SK-N-SH treated with all-trans-retinoic acid at 6 μM for 48 hours (cell line): Measurements from ENCODE around the gene RTN4RL1.
A peak's percentile ranks its signal among the peaks of the same experiment; 100 is the strongest.

Source experiments
- ATAC-seq: fragments of 200-7000 bp; cut with Tn5 transposase; 3 replicates; pipeline ENCODE4 v1.9.1; 2020; ENCODE audit warnings: mild to moderate bottlenecking, moderate library complexity
- ARNTL ChIP-seq: fragments of 450-650 bp; formaldehyde crosslinking; IDR thresholded peaks from 2 replicates; pipeline ENCODE4 v1.5.0; 2020; ENCODE audit warnings: low read depth, mild to moderate bottlenecking, moderate library complexity, borderline replicate concordance
- BACH2 ChIP-seq: fragments of 250-450 bp; sonication (Bioruptor Pico); IDR thresholded peaks from 2 replicates; pipeline ENCODE4 v1.9.0; 2021; ENCODE audit warnings: mild to moderate bottlenecking, borderline replicate concordance
- CSDC2 ChIP-seq: fragments of 250-450 bp; sonication (Bioruptor Pico); IDR thresholded peaks from 2 replicates; pipeline ENCODE4 v1.5.0; 2020; ENCODE audit warnings: mild to moderate bottlenecking, moderate library complexity
- ISL1 ChIP-seq: fragments of 250-450 bp; sonication (Bioruptor Pico); IDR thresholded peaks from 2 replicates; pipeline ENCODE4 v2.1.2; 2022; ENCODE audit warnings: mild to moderate bottlenecking, moderate library complexity
- OSR1 ChIP-seq: fragments of 250-450 bp; sonication (Bioruptor Pico); IDR thresholded peaks from 2 replicates; pipeline ENCODE4 v1.8.0; 2022; ENCODE audit warnings: moderate library complexity, mild to moderate bottlenecking, inconsistent platforms
- PATZ1 ChIP-seq: fragments of 250-450 bp; sonication (Bioruptor Pico); IDR thresholded peaks from 2 replicates; pipeline ENCODE4 v1.8.0; 2020; ENCODE audit warnings: mild to moderate bottlenecking, moderate library complexity, borderline replicate concordance
- PPARA ChIP-seq: fragments of 250-450 bp; sonication (Bioruptor Pico); IDR thresholded peaks from 2 replicates; pipeline ENCODE4 v1.5.0; 2020; ENCODE audit warnings: mild to moderate bottlenecking, borderline replicate concordance
- RARB ChIP-seq: fragments of 250-450 bp; sonication (Bioruptor Pico); IDR thresholded peaks from 2 replicates; pipeline ENCODE4 v1.8.0; 2021; ENCODE audit warnings: mild to moderate bottlenecking, moderate library complexity
- SNAI2 ChIP-seq: fragments of 250-450 bp; sonication (Bioruptor Pico); IDR thresholded peaks from 2 replicates; pipeline ENCODE4 v1.5.0; 2020; ENCODE audit warnings: mild to moderate bottlenecking, moderate library complexity
- TCF4 ChIP-seq: fragments of 250-450 bp; sonication (Bioruptor Pico); IDR thresholded peaks from 2 replicates; pipeline ENCODE4 v1.8.0; 2021; ENCODE audit warnings: mild to moderate bottlenecking, moderate library complexity, borderline replicate concordance
- TOX ChIP-seq: fragments of 250-450 bp; sonication (Bioruptor Pico); IDR thresholded peaks from 2 replicates; pipeline ENCODE4 v1.8.0; 2021; ENCODE audit warnings: mild to moderate bottlenecking, moderate library complexity, borderline replicate concordance
- TSHZ2 ChIP-seq: fragments of 250-450 bp; sonication (Bioruptor Pico); IDR thresholded peaks from 2 replicates; pipeline ENCODE4 v1.5.0; 2020; ENCODE audit warnings: mild to moderate bottlenecking, moderate library complexity
- ZFP3 ChIP-seq: fragments of 250-450 bp; sonication (Bioruptor Pico); IDR thresholded peaks from 2 replicates; pipeline ENCODE4 v1.5.0; 2020; ENCODE audit warnings: mild to moderate bottlenecking, moderate library complexity
- ZFP30 ChIP-seq: fragments of 450-650 bp; formaldehyde crosslinking; IDR thresholded peaks from 2 replicates; pipeline ENCODE4 v1.5.0; 2022; ENCODE audit warnings: mild to moderate bottlenecking, moderate library complexity
- ZNF565 ChIP-seq: fragments of 450-650 bp; formaldehyde crosslinking; conservative IDR thresholded peaks from 2 replicates; pipeline ENCODE4 v1.5.0; 2020; ENCODE audit warnings: low read depth, mild to moderate bottlenecking, moderate library complexity
- ZNF70 ChIP-seq: fragments of 450-650 bp; formaldehyde crosslinking; IDR thresholded peaks from 2 replicates; pipeline ENCODE4 v1.5.0; 2020; ENCODE audit warnings: mild to moderate bottlenecking, moderate library complexity
- ZNF8 ChIP-seq: fragments of 450-650 bp; formaldehyde crosslinking; IDR thresholded peaks from 2 replicates; pipeline ENCODE4 v1.5.0; 2020; ENCODE audit warnings: mild to moderate bottlenecking, moderate library complexity
- TF ChIP-seq, protein P1 (sequence below): fragments of 250-450 bp; sonication (Bioruptor Pico); IDR thresholded peaks from 2 replicates; pipeline ENCODE4 v1.5.1; 2020; ENCODE audit warnings: low read depth, mild to moderate bottlenecking, moderate library complexity

RTN4RL1 gene

GRCh38 chr17:2062571-2063183 is 37.5 kb upstream of the RTN4RL1 start:
- ATAC-seq, result peak; percentile 39
- no peak for TF ChIP-seq ZFP30 (CRISPR knock-in tag)
- no peak for TF ChIP-seq SNAI2 (CRISPR knock-in tag)
- TF ChIP-seq PPARA (CRISPR knock-in tag), result no peak
- no peak for TF ChIP-seq TOX (CRISPR knock-in tag)
- TF ChIP-seq ZNF8 (CRISPR knock-in tag), result no peak
- no peak for TF ChIP-seq OSR1 (CRISPR knock-in tag)

GRCh38 chr17:2061441-2061958 is 36.4 kb upstream of the RTN4RL1 start:
- no peak for ATAC-seq

GRCh38 chr17:2060681-2061440 is 35.7 kb upstream of the RTN4RL1 start:
- TF ChIP-seq ZNF565, result 0 out of 2 replicates have a peak, but pooled peaks have one; percentile 8
- TF ChIP-seq TCF4, result no peak
- TF ChIP-seq ZFP3, result no peak
- no peak for TF ChIP-seq BACH2 (CRISPR knock-in tag)
- no peak for TF ChIP-seq RARB (CRISPR knock-in tag)
- ATAC-seq, result no peak

More at GRCh38 chr17:2061441-2061958, 36.4 kb upstream of the RTN4RL1 start:
- TF ChIP-seq BACH2 (CRISPR knock-in tag) (no peak), ZFP3 (no peak), TOX (CRISPR knock-in tag) (no peak), ARNTL (CRISPR knock-in tag) (no peak), ISL1 (CRISPR knock-in tag) (no peak), ZNF8 (CRISPR knock-in tag) (no peak), ZNF565 (no peak), TSHZ2 (no peak), RARB (CRISPR knock-in tag) (no peak), OSR1 (CRISPR knock-in tag) (no peak), ZNF70 (no peak), ZFP30 (CRISPR knock-in tag) (no peak), PATZ1 (CRISPR knock-in tag) (no peak), CSDC2 (CRISPR knock-in tag) (no peak)
- TF ChIP-seq, protein P1, sequence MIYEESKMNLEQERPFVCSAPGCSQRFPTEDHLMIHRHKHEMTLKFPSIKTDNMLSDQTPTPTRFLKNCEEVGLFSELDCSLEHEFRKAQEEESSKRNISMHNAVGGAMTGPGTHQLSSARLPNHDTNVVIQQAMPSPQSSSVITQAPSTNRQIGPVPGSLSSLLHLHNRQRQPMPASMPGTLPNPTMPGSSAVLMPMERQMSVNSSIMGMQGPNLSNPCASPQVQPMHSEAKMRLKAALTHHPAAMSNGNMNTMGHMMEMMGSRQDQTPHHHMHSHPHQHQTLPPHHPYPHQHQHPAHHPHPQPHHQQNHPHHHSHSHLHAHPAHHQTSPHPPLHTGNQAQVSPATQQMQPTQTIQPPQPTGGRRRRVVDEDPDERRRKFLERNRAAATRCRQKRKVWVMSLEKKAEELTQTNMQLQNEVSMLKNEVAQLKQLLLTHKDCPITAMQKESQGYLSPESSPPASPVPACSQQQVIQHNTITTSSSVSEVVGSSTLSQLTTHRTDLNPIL, result no peak

- no peak for TF ChIP-seq RARB (CRISPR knock-in tag)
- TF ChIP-seq BACH2 (CRISPR knock-in tag), result no peak
- TF ChIP-seq ARNTL (CRISPR knock-in tag), result no peak
- TF ChIP-seq ZNF565, result no peak
- no peak for TF ChIP-seq TOX (CRISPR knock-in tag)
- no peak for TF ChIP-seq PATZ1 (CRISPR knock-in tag)
- no peak for TF ChIP-seq TSHZ2
- no peak for TF ChIP-seq ZFP3
These were observed 35.2 kb upstream of the RTN4RL1 start for GRCh38 chr17:2060385-2060658.

More at GRCh38 chr17:2060385-2060658, 35.2 kb upstream of the RTN4RL1 start:
- no peak for ATAC-seq
